ENCODE results near the gene ARHGEF17. TPM values are rescaled to one million over a fixed set of nuclear protein-coding genes. Genes with fewer than 3 reads are reported as not detected.

ARHGEF17 gene
- total and polyA plus RNA-seq, 2 of the 13 experiments (the other 11 are each of a cell fraction or from before 2014, with no cell fraction given) = 10.7 to 28.8 TPM

DNA sequence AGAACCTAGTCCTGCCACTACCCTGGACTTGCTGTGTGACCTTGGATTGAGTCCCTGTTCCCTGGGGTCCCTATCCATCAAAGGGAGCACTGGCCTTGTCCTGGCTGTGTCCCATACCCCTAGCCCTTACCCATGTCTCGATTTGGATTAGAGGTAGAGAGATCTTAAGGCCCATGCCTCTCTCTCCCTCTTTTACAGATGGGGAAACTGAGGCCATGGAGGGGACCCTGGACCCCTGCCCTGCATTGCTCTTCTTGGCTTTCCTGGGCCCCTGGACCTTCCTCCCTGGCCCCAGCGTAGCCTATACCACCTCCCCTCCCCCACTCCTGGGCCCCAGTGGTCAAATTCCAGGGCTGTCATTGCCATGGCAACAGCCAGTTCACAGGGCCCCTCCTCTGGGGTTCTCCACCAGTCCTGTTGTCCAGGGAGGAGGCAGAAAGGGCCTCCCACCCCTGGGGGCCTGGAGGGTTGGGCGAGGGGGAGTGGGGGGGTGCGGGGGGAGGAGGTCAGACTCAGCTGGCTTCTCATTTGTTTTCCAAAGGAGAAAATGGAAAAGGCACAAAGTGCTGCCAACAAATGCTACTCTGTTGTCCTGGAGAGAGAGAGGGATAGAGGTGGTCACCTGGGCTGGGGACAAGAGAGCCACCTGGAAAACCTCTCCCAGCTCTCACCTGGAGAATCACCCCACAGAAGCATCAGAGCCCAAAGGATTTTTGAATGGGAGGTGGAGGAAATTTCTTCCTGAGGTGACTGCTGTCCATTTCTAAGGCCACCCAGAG, 23.3 kb downstream of the ARHGEF17 start (continued):
- TF ChIP-seq, protein P1, sequence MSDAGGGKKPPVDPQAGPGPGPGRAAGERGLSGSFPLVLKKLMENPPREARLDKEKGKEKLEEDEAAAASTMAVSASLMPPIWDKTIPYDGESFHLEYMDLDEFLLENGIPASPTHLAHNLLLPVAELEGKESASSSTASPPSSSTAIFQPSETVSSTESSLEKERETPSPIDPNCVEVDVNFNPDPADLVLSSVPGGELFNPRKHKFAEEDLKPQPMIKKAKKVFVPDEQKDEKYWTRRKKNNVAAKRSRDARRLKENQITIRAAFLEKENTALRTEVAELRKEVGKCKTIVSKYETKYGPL (CRISPR knock-in tag; IDR thresholded peaks at IDR 0.05) = no peak
- TF ChIP-seq, protein P2, sequence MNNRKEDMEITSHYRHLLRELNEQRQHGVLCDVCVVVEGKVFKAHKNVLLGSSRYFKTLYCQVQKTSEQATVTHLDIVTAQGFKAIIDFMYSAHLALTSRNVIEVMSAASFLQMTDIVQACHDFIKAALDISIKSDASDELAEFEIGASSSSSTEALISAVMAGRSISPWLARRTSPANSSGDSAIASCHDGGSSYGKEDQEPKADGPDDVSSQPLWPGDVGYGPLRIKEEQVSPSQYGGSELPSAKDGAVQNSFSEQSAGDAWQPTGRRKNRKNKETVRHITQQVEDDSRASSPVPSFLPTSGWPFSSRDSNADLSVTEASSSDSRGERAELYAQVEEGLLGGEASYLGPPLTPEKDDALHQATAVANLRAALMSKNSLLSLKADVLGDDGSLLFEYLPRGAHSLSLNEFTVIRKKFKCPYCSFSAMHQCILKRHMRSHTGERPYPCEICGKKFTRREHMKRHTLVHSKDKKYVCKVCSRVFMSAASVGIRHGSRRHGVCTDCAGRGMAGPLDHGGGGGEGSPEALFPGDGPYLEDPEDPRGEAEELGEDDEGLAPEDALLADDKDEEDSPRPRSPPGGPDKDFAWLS (CRISPR knock-in tag; IDR thresholded peaks at IDR 0.05; ENCODE audit: borderline replicate concordance) = 0 out of 2 replicates have a peak, but pooled peaks have one; percentile 33
- TF ChIP-seq KAT8 (CRISPR knock-in tag; IDR thresholded peaks at IDR 0.05) (peak; percentile 45), ERF (CRISPR knock-in tag; IDR thresholded peaks at IDR 0.05) (0 out of 2 replicates have a peak, but pooled peaks have one; percentile 56), SP4 (CRISPR knock-in tag; IDR thresholded peaks at IDR 0.05) (0 out of 2 replicates have a peak, but pooled peaks have one; percentile 44), ZNF460 (CRISPR knock-in tag; IDR thresholded peaks at IDR 0.05; ENCODE audit: borderline replicate concordance) (0 out of 2 replicates have a peak, but pooled peaks have one; percentile 11), DR1 (CRISPR knock-in tag; IDR thresholded peaks at IDR 0.05) (no peak), FOXO1 (CRISPR knock-in tag; IDR thresholded peaks at IDR 0.05) (peak; percentile 62; the same call in 1 of the 2 replicates)
- TF ChIP-seq, protein P3, sequence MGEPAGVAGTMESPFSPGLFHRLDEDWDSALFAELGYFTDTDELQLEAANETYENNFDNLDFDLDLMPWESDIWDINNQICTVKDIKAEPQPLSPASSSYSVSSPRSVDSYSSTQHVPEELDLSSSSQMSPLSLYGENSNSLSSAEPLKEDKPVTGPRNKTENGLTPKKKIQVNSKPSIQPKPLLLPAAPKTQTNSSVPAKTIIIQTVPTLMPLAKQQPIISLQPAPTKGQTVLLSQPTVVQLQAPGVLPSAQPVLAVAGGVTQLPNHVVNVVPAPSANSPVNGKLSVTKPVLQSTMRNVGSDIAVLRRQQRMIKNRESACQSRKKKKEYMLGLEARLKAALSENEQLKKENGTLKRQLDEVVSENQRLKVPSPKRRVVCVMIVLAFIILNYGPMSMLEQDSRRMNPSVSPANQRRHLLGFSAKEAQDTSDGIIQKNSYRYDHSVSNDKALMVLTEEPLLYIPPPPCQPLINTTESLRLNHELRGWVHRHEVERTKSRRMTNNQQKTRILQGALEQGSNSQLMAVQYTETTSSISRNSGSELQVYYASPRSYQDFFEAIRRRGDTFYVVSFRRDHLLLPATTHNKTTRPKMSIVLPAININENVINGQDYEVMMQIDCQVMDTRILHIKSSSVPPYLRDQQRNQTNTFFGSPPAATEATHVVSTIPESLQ (CRISPR knock-in tag; conservative IDR thresholded peaks at IDR 0.05) = no peak
- TF ChIP-seq, protein P4, sequence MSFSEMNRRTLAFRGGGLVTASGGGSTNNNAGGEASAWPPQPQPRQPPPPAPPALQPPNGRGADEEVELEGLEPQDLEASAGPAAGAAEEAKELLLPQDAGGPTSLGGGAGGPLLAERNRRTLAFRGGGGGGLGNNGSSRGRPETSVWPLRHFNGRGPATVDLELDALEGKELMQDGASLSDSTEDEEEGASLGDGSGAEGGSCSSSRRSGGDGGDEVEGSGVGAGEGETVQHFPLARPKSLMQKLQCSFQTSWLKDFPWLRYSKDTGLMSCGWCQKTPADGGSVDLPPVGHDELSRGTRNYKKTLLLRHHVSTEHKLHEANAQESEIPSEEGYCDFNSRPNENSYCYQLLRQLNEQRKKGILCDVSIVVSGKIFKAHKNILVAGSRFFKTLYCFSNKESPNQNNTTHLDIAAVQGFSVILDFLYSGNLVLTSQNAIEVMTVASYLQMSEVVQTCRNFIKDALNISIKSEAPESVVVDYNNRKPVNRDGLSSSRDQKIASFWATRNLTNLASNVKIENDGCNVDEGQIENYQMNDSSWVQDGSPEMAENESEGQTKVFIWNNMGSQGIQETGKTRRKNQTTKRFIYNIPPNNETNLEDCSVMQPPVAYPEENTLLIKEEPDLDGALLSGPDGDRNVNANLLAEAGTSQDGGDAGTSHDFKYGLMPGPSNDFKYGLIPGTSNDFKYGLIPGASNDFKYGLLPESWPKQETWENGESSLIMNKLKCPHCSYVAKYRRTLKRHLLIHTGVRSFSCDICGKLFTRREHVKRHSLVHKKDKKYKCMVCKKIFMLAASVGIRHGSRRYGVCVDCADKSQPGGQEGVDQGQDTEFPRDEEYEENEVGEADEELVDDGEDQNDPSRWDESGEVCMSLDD (CRISPR knock-in tag; IDR thresholded peaks at IDR 0.05; ENCODE audit: borderline replicate concordance) = peak; percentile 74; the same call in 1 of the 2 replicates
- TF ChIP-seq, protein P5, sequence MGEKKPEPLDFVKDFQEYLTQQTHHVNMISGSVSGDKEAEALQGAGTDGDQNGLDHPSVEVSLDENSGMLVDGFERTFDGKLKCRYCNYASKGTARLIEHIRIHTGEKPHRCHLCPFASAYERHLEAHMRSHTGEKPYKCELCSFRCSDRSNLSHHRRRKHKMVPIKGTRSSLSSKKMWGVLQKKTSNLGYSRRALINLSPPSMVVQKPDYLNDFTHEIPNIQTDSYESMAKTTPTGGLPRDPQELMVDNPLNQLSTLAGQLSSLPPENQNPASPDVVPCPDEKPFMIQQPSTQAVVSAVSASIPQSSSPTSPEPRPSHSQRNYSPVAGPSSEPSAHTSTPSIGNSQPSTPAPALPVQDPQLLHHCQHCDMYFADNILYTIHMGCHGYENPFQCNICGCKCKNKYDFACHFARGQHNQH (CRISPR knock-in tag; IDR thresholded peaks at IDR 0.05) = no peak

Data from HepG2 (cell line).